GM11168 (cell line): ENCODE data around the gene CCDC9B.

Experiments used
- in situ Hi-C: fragments of 300-500 bp; cut with MboI; formaldehyde crosslinking; loops from one replicate; pipeline ENCODE4 v1.12.0; 2022; ENCODE audit warnings: low sequenced_read_pairs; ENCODE audit not compliant: unreplicated experiment

Gene CCDC9B

GRCh38 chr15:40316931-40317330, 23.8 kb downstream of the CCDC9B start:
- in situ Hi-C loops: no loop called here

DNA sequence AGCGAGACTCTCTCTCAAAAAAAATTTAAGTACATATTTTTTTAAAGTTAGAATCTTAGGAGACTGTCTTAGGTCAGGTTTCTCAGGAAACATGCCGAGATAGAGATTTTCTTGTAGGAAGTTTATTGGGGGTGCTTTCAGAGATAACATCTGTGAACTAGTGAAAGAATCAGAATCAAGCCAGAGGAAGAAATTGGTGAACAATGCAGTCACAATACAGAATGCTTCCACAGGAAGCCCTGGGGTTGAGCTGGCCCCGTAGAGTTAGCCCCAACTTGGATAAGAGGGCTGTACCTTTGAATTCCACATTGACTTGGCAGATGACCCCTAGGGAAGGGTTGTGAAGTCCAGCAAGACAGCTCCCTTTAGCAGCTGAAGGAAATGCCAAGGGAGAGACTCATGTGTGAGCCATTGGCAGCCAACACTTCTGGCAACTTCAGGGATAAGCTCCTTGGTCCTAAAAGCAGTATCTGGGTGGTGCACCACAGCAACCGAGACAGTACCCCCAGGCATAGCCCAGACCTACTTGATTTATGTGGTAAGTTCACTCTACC, 25.9 kb downstream of the CCDC9B start:
- in situ Hi-C loops: no loop called here

- in situ Hi-C loops: no loop called here
Observed at GRCh38 chr15:40313531-40314398, 27.0 kb downstream of the CCDC9B start.

DNA sequence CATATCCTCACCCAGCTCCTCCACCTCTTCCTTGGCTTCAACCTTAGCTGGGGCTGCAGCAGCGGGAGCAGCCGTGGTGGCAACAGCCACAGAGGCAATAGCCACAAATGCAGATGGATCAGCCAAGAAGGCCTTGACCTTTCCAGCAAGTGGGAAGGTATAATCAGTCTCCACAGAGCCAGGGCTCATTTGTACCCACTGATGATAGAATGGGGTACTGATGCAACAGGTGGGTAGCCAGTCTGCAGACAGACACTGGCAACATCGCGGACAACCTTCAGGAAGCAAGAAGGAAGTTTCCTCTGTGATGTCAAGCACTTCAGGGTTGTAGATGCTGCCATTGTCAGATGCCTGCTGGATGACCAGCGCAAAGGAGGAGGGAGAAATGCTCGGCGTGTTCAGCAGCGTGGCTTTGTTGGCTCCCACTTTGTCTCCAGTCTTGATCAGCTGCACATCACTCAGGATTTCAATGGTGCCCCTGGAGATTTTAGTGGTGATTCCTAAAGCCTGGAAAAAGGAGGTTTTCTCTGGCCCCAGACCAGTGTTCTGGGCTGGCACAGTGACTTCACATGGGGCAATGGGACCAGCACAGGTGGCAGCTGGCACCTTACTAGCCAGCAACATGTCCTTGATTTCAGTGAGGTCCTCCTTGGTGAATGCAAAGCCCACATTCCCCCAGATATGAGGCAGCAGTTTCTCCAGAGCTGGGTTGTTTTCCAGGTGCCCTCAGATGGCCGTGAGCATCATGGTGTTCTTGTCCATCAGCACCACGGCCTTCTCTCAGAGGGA, 28.2 kb downstream of the CCDC9B start:
- in situ Hi-C loops: no loop called here

GRCh38 chr15:40310993-40311392, 29.7 kb downstream of the CCDC9B start:
- in situ Hi-C loops: no loop called here

DNA sequence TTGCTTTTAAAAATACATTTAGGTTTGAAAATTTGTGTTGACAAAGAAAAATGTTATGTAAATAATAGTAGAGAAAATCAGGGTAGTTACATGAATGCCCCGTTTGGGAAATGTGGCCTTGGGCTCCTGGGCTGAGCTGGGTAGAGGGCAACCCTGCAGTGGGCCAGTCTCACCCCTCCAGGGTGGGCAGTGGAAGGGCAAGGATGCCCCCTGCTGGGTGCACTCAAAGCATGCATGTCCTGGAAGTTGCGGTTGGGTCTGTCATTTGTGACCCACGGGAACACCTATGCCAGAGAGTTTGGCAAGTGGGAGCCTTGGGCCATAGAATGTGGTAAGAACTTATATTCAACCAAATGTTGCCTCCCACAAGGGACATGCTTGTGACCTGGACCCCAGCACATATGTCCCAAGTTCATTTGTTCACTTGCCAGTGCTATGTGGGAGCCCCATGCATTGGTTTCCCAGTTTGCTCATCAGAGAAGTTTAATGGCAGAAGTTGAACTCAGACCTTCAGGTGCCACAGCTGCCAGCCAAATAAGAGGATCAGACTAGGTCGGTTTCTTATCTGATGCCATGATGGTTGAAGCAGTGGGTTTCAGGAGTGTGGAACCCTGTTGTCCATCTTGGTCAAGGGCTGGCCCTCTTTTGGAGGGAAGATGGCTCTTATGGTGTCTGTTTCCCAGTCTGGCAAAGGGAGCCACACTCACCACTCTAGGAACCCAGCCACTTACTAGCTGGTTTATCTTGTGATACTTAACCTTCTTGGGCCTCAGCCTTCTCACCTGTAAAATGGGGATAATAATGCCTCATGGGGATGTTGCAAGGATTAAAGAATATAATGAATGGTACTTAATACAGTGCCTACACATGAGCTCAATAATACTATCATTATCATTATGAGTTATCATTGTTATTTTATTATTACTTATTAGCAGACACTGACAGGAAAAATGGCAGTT, 30.5 kb downstream of the CCDC9B start:
- in situ Hi-C loops: no loop called here

GRCh38 chr15:40309344-40309862, 31.3 kb downstream of the CCDC9B start:
- in situ Hi-C loops: no loop called here

DNA sequence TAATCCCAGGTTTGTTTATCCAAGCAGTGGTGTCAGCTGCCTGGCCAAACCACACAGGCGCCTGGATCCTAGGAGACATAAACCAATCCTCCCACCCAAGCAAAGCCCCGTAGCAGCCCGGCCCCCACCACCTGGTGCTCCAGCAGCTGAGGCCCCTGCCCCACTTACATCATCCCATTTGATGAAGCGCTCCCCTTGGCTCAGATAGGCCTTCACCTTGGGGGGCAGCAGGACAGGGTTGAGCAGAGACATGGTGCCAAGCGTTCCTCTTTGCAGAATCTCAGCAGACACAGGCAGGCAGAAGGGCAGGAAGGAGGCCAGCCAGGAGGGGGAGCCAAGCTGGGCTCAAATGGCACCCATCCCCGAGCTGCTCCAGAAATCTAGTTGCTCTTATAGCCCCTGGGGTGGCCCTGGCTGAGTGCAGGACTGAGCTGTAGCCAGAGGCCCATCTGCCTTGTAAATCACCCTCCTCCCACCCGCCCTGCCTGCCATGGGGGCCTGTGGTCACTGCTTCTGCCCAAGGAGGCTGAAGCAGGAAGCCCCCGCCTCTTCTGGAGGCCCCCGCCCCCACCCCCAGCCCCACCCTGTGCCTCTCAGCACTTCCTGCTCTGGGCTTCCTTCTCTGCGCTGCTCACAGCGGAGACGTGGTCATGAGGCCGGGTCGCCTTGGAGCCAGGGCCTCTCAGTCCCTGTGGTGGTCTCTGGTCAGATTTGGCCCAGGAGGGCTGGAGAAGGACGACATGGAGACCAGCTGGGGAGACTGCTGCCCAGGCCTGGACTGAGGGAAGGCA, 33.1 kb downstream of the CCDC9B start, which contains the start of gene PLCB2:
Gene PLCB2, minus strand, starts transcription at position 515 of the 791 bp plus-strand sequence. Its CDS starts 263 bp downstream, at position 252.
- in situ Hi-C loops: no loop called here

DNA sequence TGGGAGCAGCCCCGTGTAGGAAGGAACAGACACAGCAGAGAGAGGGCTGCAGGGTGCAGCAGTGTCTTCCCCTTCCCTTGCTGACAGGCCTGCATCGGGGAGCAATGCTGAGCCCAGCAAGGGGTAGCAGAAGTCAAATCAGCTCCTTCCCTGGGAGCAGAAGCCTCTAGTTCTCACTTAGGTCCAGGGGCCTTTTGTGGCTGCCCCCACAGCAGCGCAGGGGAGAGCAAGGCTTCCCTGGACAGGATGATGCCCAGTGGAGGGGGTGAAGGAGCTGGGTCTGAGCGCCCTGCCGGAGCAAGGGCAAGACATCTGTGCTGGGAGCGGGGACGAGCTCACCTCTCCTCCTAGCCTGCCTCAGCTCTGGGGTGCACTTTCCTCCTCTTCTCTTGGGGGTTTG, 33.8 kb downstream of the CCDC9B start:
- in situ Hi-C loops: no loop called here

GRCh38 chr15:40306371-40306770, 34.4 kb downstream of the CCDC9B start:
- in situ Hi-C loops: no loop called here

GRCh38 chr15:40305281-40305680, 35.5 kb downstream of the CCDC9B start:
- in situ Hi-C loops: no loop called here

DNA sequence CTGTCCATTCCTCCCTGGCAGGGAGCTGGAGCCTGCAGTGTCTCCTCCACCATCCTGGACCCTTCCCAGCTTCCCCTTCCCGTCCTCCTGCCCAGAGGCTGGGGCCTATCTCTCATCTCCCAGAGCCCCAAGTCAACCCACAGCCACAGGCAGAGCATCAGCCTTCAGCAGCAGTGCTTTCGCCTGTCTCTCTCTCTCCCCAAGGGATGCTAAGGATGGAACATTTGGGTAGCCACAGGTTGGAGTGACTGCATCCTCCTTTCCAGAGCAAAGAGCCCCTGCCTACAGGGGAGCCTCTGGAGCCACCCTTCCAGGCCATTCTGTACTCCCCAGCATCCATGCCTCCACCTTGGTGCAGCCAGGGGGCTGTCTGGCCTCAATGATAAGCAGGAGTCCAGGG, 37.2 kb downstream of the CCDC9B start:
- in situ Hi-C loops: no loop called here

GRCh38 chr15:40302981-40303380, 37.8 kb downstream of the CCDC9B start:
- in situ Hi-C loops: no loop called here

- in situ Hi-C loops: no loop called here
Observed at GRCh38 chr15:40302288-40302886, 38.4 kb downstream of the CCDC9B start.

DNA sequence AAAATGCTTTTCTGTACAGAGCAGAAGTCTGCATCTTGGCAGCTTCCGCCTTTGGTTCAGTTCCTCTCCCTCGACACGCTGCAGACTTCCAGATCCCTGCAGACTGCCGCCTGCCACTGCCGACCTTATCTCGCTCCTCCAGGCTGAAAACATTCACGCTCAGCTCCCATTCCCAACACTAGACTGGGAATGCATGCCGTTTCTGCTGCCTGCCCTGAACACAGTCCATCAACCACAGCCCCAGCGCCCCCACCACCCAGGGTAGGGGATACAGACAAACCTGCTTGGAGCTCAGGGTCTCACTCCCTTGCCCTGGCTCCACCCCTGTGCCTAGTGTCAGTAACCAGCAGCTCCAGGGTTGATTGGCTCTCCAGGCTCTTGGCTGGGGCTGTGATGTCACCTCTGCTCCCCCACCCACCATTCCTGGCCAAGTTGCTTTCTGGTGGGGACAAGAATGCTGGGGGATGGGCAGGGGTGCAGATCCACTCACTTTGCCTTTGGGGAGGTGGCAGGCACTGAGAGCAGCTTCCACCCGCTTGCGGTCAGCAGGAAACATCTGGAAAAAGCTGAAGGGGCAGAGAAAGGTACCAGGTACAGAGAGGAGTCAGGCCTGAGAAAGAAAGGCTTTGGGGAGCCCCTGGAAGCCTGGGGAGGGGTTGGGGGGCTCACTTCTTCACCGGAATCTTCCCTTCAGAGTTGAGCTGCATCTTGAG, 39.1 kb downstream of the CCDC9B start:
- in situ Hi-C loops: no loop called here

GRCh38 chr15:40300771-40301170, 40.0 kb downstream of the CCDC9B start:
- in situ Hi-C loops: no loop called here

DNA sequence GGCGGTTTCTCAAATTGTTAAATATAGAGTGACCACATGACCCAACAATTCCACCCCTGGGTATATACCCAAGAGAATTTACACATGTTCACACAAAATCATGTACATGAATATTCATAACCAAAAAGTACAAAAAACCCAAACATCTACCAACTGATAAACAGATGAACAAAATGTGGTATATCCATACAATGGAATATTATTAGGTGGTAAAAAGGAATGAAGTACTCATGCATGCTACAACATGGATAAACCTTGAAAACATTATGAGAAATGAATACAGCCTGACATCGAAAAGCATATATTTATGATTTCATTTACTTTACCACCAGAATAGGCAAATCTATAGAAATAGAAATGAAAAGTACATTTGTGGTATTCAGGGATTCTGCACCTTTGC, 40.4 kb downstream of the CCDC9B start:
- in situ Hi-C loops: no loop called here
